Naive thymus-derived CD8-positive, alpha-beta T cell (primary cell): ENCODE measurements around the gene SEMA3A. TPM values are rescaled to one million over a fixed set of nuclear protein-coding genes. Genes with fewer than 3 reads are reported as not detected.

Experiments used
- ATAC-seq, 2 donors: fragments of 150-1000 bp; cut with Tn5 transposase in 1 of 2; sonication (Bioruptor Pico), chemical (Tn5 transposase) in 1 of 2; 1 replicate in 1 of 2; 2 replicates in 1 of 2; pipeline ENCODE4 v1.10.0; 2021; ENCODE audit warnings: mild to moderate bottlenecking in 2 of 2, moderate library complexity in 2 of 2
- POLR2A ChIA-PET: fragments of 350-600 bp; sonication (Branson Sonifier 250); formaldehyde crosslinking; loops from one replicate; lab custom pipeline; 2021; ENCODE audit warnings: antibody characterized with exemption; lab: Charles Lee
- DNase-seq, 10 donors: peaks; one replicate each; pipeline versions ENCODE4 v3.0.0 to v3.0.0-alpha.2; 2020 to 2022
- H3K27ac Mint-ChIP-seq, 10 donors: one replicate each; pipeline ENCODE4 v1.8.0; 2020 to 2022; ENCODE audit warnings: mild to moderate bottlenecking in 10 of 10, mixed read lengths in 10 of 10, moderate library complexity in 4 of 10, inconsistent platforms in 1 of 10
- H3K27me3 Mint-ChIP-seq, 5 donors: one replicate each; pipeline ENCODE4 v1.8.0; 2021 to 2022; ENCODE audit warnings: mixed read lengths in 5 of 5
- H3K36me3 Mint-ChIP-seq, 3 donors: one replicate each; pipeline ENCODE4 v1.8.0; 2020 to 2022; ENCODE audit warnings: mixed read lengths in 3 of 3, mild to moderate bottlenecking in 2 of 3, inconsistent platforms in 1 of 3
- H3K4me1 Mint-ChIP-seq, 4 donors: one replicate each; pipeline ENCODE4 v1.8.0; 2021 to 2022; ENCODE audit warnings: mixed read lengths in 4 of 4
- H3K4me3 Mint-ChIP-seq, 10 donors: one replicate each; pipeline ENCODE4 v1.8.0; 2020 to 2022; ENCODE audit warnings: mild to moderate bottlenecking in 10 of 10, mixed read lengths in 10 of 10, moderate library complexity in 6 of 10, inconsistent platforms in 1 of 10
- H3K9me3 Mint-ChIP-seq, 9 donors: one replicate each; pipeline ENCODE4 v1.8.0; 2020 to 2022; ENCODE audit warnings: mixed read lengths in 9 of 9, mild to moderate bottlenecking in 3 of 9, inconsistent platforms in 1 of 9, moderate library complexity in 1 of 9
- polyA plus RNA-seq, 3 donors: library from polyadenylated mRNA; unstranded; fragments of 300-500 nt; fragmentation: Illumina TruSeq; gene quantifications; one replicate each; pipeline ENCODE4 v1.2.3, GENCODE V29; 2021
- total RNA-seq, 8 experiments: library from RNA in 2 of 8; stranded (reverse) in 2 of 8; gene quantifications; one replicate each; pipeline ENCODE4 v1.2.3 and lab custom pipeline; 2021 to 2026

Gene SEMA3A
- total and polyA plus RNA-seq, 5 experiments from 2014 or later, result 0.10 to 2.7 (median 0.28) TPM

DNA sequence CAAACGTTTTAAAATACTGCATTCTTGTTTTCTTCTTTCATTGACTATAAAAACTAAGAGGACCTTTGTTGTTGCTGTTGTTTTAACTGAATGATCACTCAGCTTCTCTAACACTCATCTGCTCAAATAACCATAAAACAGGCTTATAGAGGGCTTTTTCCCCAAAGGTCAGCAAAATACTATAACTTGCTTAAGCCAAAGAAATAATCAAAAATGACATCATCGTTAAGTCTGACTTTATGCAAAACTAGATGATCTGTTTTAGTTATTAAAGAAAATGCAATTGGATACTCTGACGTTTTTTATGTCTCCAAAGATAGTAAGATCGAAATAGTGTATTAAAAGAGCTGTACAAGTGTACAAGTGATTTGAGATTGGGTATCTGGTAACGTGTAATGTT lies 152.9 kb downstream of the SEMA3A start:
- peaks cover 0 to 3% (median under 1%) of the 10 kb centered on the region in 4 donors for H3K4me1 Mint-ChIP-seq
- ATAC-seq, result no peak
- no peaks in the 10 kb centered on the region for H3K36me3 Mint-ChIP-seq

DNA sequence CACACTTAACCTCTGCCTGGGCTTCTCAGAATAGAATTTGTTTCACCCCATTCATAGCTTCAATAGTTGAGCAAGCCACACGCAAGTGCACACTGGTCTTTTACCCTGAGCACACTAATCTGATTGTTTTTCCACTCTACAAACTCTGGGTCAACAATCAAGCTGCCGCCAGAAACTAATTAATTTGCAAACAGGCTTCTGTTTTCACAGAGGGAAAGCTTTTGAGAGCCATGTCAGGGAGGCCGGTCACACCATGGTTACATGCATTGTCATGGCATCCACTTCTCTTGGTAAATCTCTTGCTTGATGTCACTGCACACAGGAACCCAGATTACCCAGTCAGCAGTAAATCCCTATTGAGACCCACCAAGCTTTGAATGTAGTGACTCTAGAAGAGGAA lies 154.2 kb downstream of the SEMA3A start:
- no peaks in the 10 kb centered on the region for H3K27me3 Mint-ChIP-seq
- POLR2A ChIA-PET, result no interaction called here

More for the DNA sequence above, 152.9 kb downstream of the SEMA3A start:
- H3K27ac Mint-ChIP-seq, result no peak overlapping the region
- no peaks in the 10 kb centered on the region for H3K27me3 Mint-ChIP-seq
- no peak for DNase-seq
- POLR2A ChIA-PET, result no interaction called here
- no peak overlapping the region for H3K4me3 Mint-ChIP-seq
- H3K9me3 Mint-ChIP-seq, result no peaks in the 10 kb centered on the region

DNA sequence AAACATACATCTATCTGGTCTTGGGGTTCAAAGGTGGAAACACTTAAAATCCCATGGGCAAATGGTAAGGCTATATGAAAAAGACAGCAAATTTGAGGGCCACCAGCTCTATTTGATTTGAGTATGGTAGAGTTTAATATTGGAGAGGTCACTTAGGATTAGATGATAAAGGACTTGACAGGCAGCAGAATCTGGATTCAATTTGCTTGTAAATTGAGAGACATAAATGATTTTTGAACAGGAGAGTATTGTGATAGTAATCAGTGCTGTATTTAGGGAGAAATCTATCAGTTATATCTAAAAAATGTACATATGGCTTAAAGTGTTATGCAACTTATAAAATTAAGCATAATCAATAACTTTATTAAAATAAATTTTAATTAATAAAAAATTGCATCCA lies 155.2 kb downstream of the SEMA3A start:
- H3K4me1 Mint-ChIP-seq, result peaks cover 0 to 3% (median under 1%) of the 10 kb centered on the region in 4 donors
- no peak overlapping the region for H3K4me3 Mint-ChIP-seq
- no peaks in the 10 kb centered on the region for H3K36me3 Mint-ChIP-seq
- no peaks in the 10 kb centered on the region for H3K27me3 Mint-ChIP-seq
- POLR2A ChIA-PET, result no interaction called here
- no peak overlapping the region for H3K27ac Mint-ChIP-seq
- H3K9me3 Mint-ChIP-seq, result no peaks in the 10 kb centered on the region
- no peak for ATAC-seq
- no peak for DNase-seq

More for the DNA sequence above, 154.2 kb downstream of the SEMA3A start:
- peak overlapping the region in 1 of 10 donors; percentile 66 for H3K27ac Mint-ChIP-seq
- H3K9me3 Mint-ChIP-seq, result no peaks in the 10 kb centered on the region
- no peak overlapping the region for H3K4me3 Mint-ChIP-seq
- DNase-seq (no peak), ATAC-seq (no peak)
- H3K36me3 Mint-ChIP-seq, result no peaks in the 10 kb centered on the region
- peaks cover 0 to 3% (median under 1%) of the 10 kb centered on the region in 4 donors for H3K4me1 Mint-ChIP-seq

DNA sequence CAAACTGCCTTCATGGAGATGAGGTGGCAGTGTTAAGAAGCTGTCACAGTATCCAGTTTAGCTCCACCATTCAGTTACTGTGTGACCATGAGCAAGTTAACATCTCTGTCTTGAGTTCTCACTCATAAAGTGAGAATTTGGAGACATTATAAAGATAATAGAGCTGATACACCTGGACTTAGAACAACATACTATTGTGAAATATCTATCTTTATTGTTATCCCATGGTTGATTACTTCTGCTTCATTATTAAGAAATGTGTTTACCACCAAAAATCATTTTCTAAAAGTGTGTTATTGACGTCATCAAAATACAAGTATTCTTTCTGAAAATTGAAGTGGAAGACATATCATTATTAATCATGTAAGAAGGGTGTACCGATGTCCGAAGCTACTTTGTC lies 166.9 kb downstream of the SEMA3A start:
- H3K27ac Mint-ChIP-seq, result no peak overlapping the region
- no peaks in the 10 kb centered on the region for H3K27me3 Mint-ChIP-seq
- H3K9me3 Mint-ChIP-seq, result peaks cover 0 to 3% (median 0%) of the 10 kb centered on the region in 9 donors
- no peak for ATAC-seq
- POLR2A ChIA-PET, result no interaction called here
- DNase-seq, result no peak
- peaks cover 0 to 2% (median 0%) of the 10 kb centered on the region in 4 donors for H3K4me1 Mint-ChIP-seq
- H3K36me3 Mint-ChIP-seq, result no peaks in the 10 kb centered on the region
- H3K4me3 Mint-ChIP-seq, result no peak overlapping the region

DNA sequence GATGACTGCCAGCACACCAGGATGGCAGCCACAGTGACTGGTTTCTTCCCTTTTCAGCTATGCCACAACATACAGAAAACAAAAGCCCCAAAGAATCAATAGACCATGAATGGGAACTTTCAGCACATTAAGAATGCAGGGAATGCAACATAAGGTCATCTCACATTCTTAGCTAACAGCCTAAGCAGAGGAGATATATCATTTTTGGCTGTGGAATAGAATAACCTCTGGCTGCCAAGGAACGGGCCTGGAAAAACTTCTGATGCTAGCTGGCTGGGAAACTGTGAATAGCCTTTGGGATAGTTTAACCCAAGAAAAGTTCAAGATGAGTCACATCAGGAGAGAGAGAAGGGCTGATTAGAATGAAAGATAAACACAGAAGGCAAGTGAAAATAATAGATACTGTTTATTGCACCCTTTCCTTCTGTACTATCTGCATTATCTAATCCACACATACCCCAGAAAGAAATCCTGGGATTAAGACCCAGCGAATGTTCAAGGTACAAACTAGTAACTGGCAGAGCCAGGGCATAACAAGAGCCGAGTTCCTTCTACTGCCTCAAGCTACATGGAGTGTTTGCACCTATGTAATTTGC lies 169.2 kb downstream of the SEMA3A start:
- POLR2A ChIA-PET, result no interaction called here
- DNase-seq (no peak), ATAC-seq (no peak)
- H3K36me3 Mint-ChIP-seq, result no peaks in the 10 kb centered on the region
- H3K4me1 Mint-ChIP-seq, result peaks cover 0 to 2% (median 0%) of the 10 kb centered on the region in 4 donors
- no peaks in the 10 kb centered on the region for H3K27me3 Mint-ChIP-seq
- H3K27ac Mint-ChIP-seq, result no peak overlapping the region
- no peak overlapping the region for H3K4me3 Mint-ChIP-seq
- H3K9me3 Mint-ChIP-seq, result peaks cover 0 to 3% (median 0%) of the 10 kb centered on the region in 9 donors

DNA sequence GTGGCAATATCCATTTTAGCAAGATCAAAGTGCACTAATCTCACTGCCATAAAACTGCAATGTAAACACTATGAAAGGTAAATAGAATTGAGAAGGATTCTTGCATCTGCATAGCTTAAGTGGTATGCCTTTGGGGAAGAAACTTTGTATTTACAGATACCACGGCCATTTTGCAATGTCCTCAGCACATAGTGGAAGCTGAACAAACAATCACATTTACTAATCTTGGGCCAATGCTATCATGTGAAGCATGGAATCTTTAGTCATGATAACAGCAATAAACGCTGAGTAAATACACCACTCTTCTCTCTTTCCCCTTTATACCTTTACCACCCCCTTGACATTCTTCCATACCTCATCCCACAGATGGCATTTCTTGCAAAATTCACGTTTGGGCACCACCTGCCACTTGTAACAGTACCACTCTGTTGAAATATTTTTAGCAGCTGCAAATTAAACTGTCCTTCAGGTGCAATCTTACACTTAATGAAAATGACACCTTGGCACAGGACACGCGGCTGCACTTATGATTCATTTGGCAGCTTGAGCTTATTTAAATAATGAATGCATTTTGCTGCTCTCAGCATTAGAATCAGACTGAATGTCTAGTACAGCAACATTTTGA lies 171.8 kb downstream of the SEMA3A start:
- H3K27me3 Mint-ChIP-seq, result no peaks in the 10 kb centered on the region
- peaks cover 0 to 2% (median 0%) of the 10 kb centered on the region in 4 donors for H3K4me1 Mint-ChIP-seq
- peaks cover 0 to 3% (median 0%) of the 10 kb centered on the region in 9 donors for H3K9me3 Mint-ChIP-seq
- no peak for ATAC-seq
- POLR2A ChIA-PET, result no interaction called here
- no peak for DNase-seq
- H3K27ac Mint-ChIP-seq, result no peak overlapping the region
- no peak overlapping the region for H3K4me3 Mint-ChIP-seq
- no peaks in the 10 kb centered on the region for H3K36me3 Mint-ChIP-seq

DNA sequence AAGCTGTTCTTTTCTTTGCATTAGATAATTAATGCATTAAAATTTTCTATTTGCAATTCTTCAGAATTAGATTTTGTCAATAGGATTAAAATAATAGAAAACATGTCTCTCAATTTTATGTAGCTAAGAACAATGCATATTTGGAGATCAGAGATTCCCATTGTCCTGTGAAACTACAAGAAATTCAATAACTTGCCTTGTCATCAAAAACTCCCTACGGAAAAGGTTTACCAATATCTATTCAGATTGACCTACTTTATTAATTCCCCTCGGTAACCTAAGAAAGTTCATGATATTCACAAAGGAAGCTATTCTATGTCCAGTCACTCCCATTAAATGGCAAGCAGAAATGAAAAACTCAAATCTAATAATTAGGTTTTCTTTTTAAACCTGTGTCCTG lies 172.6 kb downstream of the SEMA3A start:
- Mint-ChIP-seq H3K4me3 (no peak overlapping the region), H3K9me3 (peaks cover 0 to 3% (median 0%) of the 10 kb centered on the region in 9 donors), H3K27ac (no peak overlapping the region), H3K4me1 (peaks cover 0 to 2% (median 0%) of the 10 kb centered on the region in 4 donors), H3K27me3 (no peaks in the 10 kb centered on the region), H3K36me3 (no peaks in the 10 kb centered on the region)
- POLR2A ChIA-PET, result no interaction called here
- DNase-seq (no peak), ATAC-seq (no peak)

DNA sequence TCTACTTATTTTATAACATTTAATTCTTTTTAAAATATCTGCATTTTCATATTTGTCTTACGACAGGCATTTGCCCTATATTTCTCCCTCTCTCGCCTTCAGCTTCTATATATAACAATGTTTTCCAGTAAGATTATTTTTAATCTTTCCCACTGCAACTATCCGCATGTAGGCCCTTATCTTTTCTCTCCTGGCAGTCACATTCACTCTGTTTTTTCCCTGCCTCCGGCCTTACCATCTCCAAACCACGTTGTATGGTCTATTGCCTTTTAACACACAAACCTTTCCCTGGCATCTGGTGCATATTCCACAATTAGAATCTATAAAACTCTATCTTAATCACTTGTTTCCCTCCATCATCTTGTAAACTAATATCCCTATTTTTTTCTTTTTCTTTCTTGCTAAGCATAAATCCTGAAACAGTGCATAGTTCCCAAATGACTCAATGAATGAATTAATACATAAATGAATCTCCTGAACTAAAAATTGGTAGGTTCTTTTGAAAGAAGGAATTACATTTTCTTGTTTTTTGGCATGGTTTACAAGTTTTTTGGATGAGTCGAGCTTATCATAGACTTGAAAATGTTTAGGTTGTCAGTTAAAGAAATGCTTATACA lies 173.2 kb downstream of the SEMA3A start:
- Mint-ChIP-seq H3K27ac (no peak overlapping the region), H3K27me3 (no peaks in the 10 kb centered on the region), H3K36me3 (no peaks in the 10 kb centered on the region), H3K4me1 (peaks cover 0 to 2% (median 0%) of the 10 kb centered on the region in 4 donors), H3K9me3 (peaks cover 0 to 3% (median 0%) of the 10 kb centered on the region in 9 donors), H3K4me3 (no peak overlapping the region)
- POLR2A ChIA-PET, result no interaction called here
- ATAC-seq, result no peak
- DNase-seq, result no peak

DNA sequence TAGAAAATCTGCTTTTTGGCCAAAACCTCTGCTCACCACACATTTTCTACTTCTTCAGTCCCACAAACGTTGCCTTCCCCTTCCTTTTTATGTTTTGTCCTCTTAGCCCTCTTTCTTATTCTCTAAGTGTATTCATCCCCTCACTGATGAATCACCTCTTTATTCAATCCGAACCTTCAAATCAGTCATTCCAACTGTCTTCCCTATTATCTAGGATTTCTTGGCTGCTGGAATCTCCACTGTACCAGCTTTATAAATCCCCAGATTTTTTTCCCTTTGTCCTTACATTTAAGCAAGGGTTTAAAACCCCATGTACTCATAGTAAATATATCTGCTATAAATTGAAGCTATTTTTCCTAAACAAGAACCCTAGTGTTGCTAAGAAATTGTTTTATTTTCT lies 176.9 kb downstream of the SEMA3A start:
- POLR2A ChIA-PET, result no interaction called here
- H3K36me3 Mint-ChIP-seq, result no peaks in the 10 kb centered on the region
- DNase-seq (no peak), ATAC-seq (no peak)
- H3K27ac Mint-ChIP-seq, result no peak overlapping the region
- H3K4me3 Mint-ChIP-seq, result no peak overlapping the region
- H3K9me3 Mint-ChIP-seq, result no peaks in the 10 kb centered on the region
- no peaks in the 10 kb centered on the region for H3K4me1 Mint-ChIP-seq
- no peaks in the 10 kb centered on the region for H3K27me3 Mint-ChIP-seq

DNA sequence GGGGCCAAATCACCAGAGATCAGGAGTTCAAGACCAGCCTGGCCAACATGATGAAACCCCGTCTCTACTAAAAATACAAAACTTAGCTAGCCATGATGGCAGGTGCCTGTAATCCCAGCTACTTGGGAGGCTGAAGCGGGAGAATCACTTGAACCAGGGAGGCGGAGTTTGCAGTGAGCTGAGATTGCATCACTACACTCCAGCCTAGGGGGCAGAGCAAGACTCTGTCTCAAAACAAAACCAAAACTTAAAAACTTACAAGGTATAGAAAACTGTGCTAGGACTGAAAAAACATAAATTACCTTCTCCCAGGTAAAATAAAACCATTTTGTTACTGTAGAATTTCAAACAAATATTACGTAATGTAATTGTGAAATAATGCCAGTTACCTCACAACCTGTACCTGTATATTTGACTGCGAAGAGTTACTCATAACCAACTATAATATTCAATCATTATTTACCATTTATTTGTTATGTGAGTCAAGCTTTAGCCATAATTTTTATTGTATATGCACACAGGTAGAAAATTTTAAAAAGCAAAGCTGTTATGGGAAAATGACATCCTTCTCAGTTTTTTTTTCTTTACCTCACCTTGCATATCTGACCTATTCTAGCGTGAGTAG lies 180.9 kb downstream of the SEMA3A start:
- H3K9me3 Mint-ChIP-seq, result no peaks in the 10 kb centered on the region
- H3K4me1 Mint-ChIP-seq, result no peaks in the 10 kb centered on the region
- H3K4me3 Mint-ChIP-seq, result no peak overlapping the region
- POLR2A ChIA-PET, result no interaction called here
- ATAC-seq, result no peak
- no peak overlapping the region for H3K27ac Mint-ChIP-seq
- DNase-seq, result no peak
- no peaks in the 10 kb centered on the region for H3K36me3 Mint-ChIP-seq
- H3K27me3 Mint-ChIP-seq, result no peaks in the 10 kb centered on the region

DNA sequence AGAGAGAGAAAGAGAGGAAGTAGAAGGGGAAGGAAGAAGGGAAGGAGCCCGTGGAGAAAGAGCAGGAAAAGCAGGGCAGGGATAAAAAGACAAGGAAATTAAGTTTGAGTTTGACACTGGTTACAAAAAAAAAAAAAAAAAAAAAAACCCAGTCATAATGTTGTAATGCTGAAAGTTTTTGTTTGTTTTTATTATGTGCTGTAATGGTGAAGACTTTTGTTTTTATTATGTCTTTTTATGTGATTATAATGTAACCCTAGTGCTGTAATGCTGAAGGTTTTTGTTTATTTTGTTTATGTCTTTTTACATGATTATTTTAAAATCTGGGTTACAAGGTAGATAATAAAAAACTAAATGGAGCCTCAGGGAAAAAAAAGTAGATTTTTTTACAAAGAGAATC lies 184.8 kb downstream of the SEMA3A start:
- POLR2A ChIA-PET, result no interaction called here
- no peaks in the 10 kb centered on the region for H3K4me1 Mint-ChIP-seq
- H3K36me3 Mint-ChIP-seq, result peaks cover 0 to 3% (median 0%) of the 10 kb centered on the region in 3 donors

DNA sequence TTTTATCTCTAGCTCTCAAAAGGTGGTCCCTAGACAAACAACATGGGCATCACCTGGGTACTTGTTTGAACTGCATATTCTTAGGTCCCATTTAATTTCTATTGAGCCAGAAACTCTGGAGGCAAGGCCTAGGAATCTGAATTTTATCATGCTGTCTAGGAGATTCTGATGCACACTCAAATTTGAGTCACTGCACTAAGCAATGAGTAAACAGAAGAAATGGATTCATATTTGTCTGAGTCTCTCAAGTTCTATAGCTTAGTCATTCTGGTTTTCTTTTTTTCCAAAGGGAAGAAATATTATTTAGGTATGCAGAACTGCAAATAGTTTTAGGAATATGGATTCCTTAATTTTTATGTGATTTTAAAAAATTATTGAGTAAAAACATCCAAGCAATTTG lies 185.5 kb downstream of the SEMA3A start:
- no peaks in the 10 kb centered on the region for H3K4me1 Mint-ChIP-seq
- no peak for DNase-seq
- H3K27me3 Mint-ChIP-seq, result no peaks in the 10 kb centered on the region
- no peak overlapping the region for H3K4me3 Mint-ChIP-seq
- no peaks in the 10 kb centered on the region for H3K9me3 Mint-ChIP-seq
- no peak for ATAC-seq
- H3K36me3 Mint-ChIP-seq, result peaks cover 0 to 3% (median 0%) of the 10 kb centered on the region in 3 donors
- no peak overlapping the region for H3K27ac Mint-ChIP-seq
- POLR2A ChIA-PET, result no interaction called here

More for the DNA sequence above, 184.8 kb downstream of the SEMA3A start:
- Mint-ChIP-seq H3K9me3 (no peaks in the 10 kb centered on the region), H3K4me3 (no peak overlapping the region), H3K27me3 (no peaks in the 10 kb centered on the region), H3K27ac (peak overlapping the region in 1 of 10 donors; percentile 48)
- DNase-seq, result no peak
- no peak for ATAC-seq

DNA sequence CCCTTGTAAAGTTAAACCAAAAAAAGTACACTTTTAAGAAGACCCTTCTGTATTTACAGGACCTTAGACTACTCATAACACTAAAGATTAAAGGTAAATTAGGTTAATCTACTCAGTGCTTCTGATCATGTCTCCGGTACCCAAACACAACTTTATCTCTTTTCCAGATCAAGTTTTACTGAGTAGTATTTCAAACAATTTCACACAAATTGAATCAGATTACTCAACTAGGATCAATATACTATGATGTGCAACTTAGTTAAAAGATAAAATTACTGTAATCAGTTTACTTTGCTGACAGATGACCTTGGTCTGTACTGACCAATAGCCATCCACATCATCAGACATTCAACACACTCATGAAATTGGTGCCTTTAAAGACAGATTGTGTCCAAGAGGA lies 191.4 kb downstream of the SEMA3A start:
- H3K4me3 Mint-ChIP-seq, result no peak overlapping the region
- POLR2A ChIA-PET, result no interaction called here
- no peak for DNase-seq
- ATAC-seq, result no peak
- H3K36me3 Mint-ChIP-seq, result peaks cover 0 to 3% (median 0%) of the 10 kb centered on the region in 3 donors
- no peaks in the 10 kb centered on the region for H3K4me1 Mint-ChIP-seq
- H3K27ac Mint-ChIP-seq, result no peak overlapping the region
- H3K9me3 Mint-ChIP-seq, result no peaks in the 10 kb centered on the region
- no peaks in the 10 kb centered on the region for H3K27me3 Mint-ChIP-seq
